HG02852 (cell line): Measurements from ENCODE around the gene THRAP3.
"Not testable (repeated sequence)": the region's sequence is repeated elsewhere in the genome, so short reads cannot be mapped to it uniquely, and the experiment has no call there.

Source experiments
- ATAC-seq: cut with Tn5 transposase; IDR thresholded peaks from one replicate; pipeline ENCODE4 v1.9.1; 2021; ENCODE audit warnings: mild to moderate bottlenecking, moderate library complexity; ENCODE audit not compliant: unreplicated experiment

The THRAP3 gene

GRCh38 chr1:36204347-36204909 lies 19.8 kb upstream of the THRAP3 start:
- no peak for ATAC-seq

- no peak for ATAC-seq
Observed at GRCh38 chr1:36206323-36206858, 17.9 kb upstream of the THRAP3 start.

- no peak for ATAC-seq
Observed at GRCh38 chr1:36207339-36207738, 16.9 kb upstream of the THRAP3 start.

- no peak for ATAC-seq
Observed at GRCh38 chr1:36208978-36209703, 15.1 kb upstream of the THRAP3 start.

GRCh38 chr1:36211307-36211706 lies 12.9 kb upstream of the THRAP3 start:
- ATAC-seq = no peak

- ATAC-seq = no peak
Observed at GRCh38 chr1:36211841-36212240, 12.4 kb upstream of the THRAP3 start.

- ATAC-seq = no peak
Observed at GRCh38 chr1:36212782-36213181, 11.5 kb upstream of the THRAP3 start.

GRCh38 chr1:36217670-36218069 lies 6.6 kb upstream of the THRAP3 start:
- no peak for ATAC-seq

- ATAC-seq = not testable (repeated sequence)
Observed at GRCh38 chr1:36221901-36222300, 2.3 kb upstream of the THRAP3 start.

GRCh38 chr1:36222481-36223380 lies 1.5 kb upstream of the THRAP3 start:
- no peak for ATAC-seq

- peak; percentile 20 for ATAC-seq
Observed at GRCh38 chr1:36223381-36223995, 755 bp upstream of the THRAP3 start.

- peak; percentile 50 for ATAC-seq
Observed at GRCh38 chr1:36224537-36225282, 467 bp downstream of the THRAP3 start.

GRCh38 chr1:36225283-36225899 lies 1.1 kb downstream of the THRAP3 start:
- ATAC-seq = no peak

GRCh38 chr1:36230279-36230678 lies 6.0 kb downstream of the THRAP3 start:
- not testable (repeated sequence) for ATAC-seq

GRCh38 chr1:36231191-36231590 lies 6.9 kb downstream of the THRAP3 start:
- ATAC-seq = no peak

- ATAC-seq = no peak
Observed at GRCh38 chr1:36232212-36233095, 8.2 kb downstream of the THRAP3 start.

- ATAC-seq = no peak
Observed at GRCh38 chr1:36236302-36236701, 12.1 kb downstream of the THRAP3 start.

- no peak for ATAC-seq
Observed at GRCh38 chr1:36238433-36238832, 14.2 kb downstream of the THRAP3 start.
